B cell (primary cell): ENCODE data around the gene NEMP1. TPM values are rescaled to one million over a fixed set of nuclear protein-coding genes. Genes with fewer than 3 reads are reported as not detected.

ENCODE experiments used
- ATAC-seq: fragments of 200-7000 bp; cut with Tn5 transposase; one replicate; pipeline ENCODE4 v1.10.0; 2021; ENCODE audit warnings: low read depth, mild to moderate bottlenecking, moderate number of reproducible peaks, moderate library complexity
- CTCF ChIA-PET: fragments of 350-600 bp; sonication (Branson Sonifier 250); formaldehyde crosslinking; loops from one replicate; lab custom pipeline; 2021; ENCODE audit warnings: antibody characterized with exemption, inconsistent platforms; lab: Charles Lee
- POLR2A ChIA-PET: fragments of 350-600 bp; sonication (Branson Sonifier 250); formaldehyde crosslinking; loops from one replicate; lab custom pipeline; 2021; ENCODE audit warnings: antibody characterized with exemption; lab: Charles Lee
- DNase-seq: peaks from one replicate; pipeline ENCODE4 v3.0.0; 2013
- H2AFZ ChIP-seq: 2 replicates; pipeline ENCODE4 v1.6.1; 2012; ENCODE audit warnings: mild to moderate bottlenecking, low read depth, low read length; ENCODE audit not compliant: insufficient read depth, poor library complexity, severe bottlenecking
- H3K27ac ChIP-seq, 2 donors: 1 replicate in 1 of 2; 2 replicates in 1 of 2; pipeline ENCODE4 v1.5.1; 2012 to 2013; ENCODE audit warnings: low read length in 2 of 2, mild to moderate bottlenecking in 2 of 2, moderate library complexity in 1 of 2
- H3K27me3 ChIP-seq, 4 experiments: fragments of 200-600 bp in 1 of 4; sonication (generic) in 1 of 4; replicated peaks in 1 of 4; 1 replicate in 2 of 4; 2 replicates in 2 of 4; pipeline versions ENCODE4 v1.6.1 to v1.7.0; 2013 to 2016; ENCODE audit warnings: low read length in 3 of 4, mild to moderate bottlenecking in 2 of 4, mixed read lengths in 1 of 4, moderate library complexity in 1 of 4; ENCODE audit not compliant: insufficient read depth in 4 of 4, control insufficient read depth in 3 of 4; ENCODE audit errors: control extremely low read depth in 1 of 4
- H3K36me3 ChIP-seq, 2 experiments: replicated peaks in 1 of 2; 1 replicate in 1 of 2; 2 replicates in 1 of 2; pipeline versions ENCODE4 v1.6.1 to v1.7.1; 2013; ENCODE audit warnings: low read length in 1 of 2; ENCODE audit not compliant: insufficient read depth in 2 of 2, control insufficient read depth in 1 of 2; ENCODE audit errors: control extremely low read depth in 1 of 2, extremely low read depth in 1 of 2
- H3K4me1 ChIP-seq, 2 donors: fragments of 200-600 bp in 1 of 2; sonication (generic) in 1 of 2; 1 replicate in 1 of 2; 2 replicates in 1 of 2; pipeline versions ENCODE4 v1.5.1 to v1.6.1; 2013 to 2017; ENCODE audit warnings: low read length in 2 of 2; ENCODE audit not compliant: control insufficient read depth in 2 of 2, insufficient read depth in 2 of 2
- H3K4me2 ChIP-seq: replicated peaks from 2 replicates; pipeline ENCODE3; 2012; ENCODE audit warnings: mild to moderate bottlenecking, low read depth, low read length; ENCODE audit not compliant: poor library complexity, severe bottlenecking
- H3K4me3 ChIP-seq, 5 experiments: fragments of 200-600 bp in 1 of 5; sonication (generic) in 1 of 5; 1 replicate in 3 of 5; 2 replicates in 2 of 5; pipeline versions ENCODE4 v1.5.1 to v1.7.0; 2011 to 2016; ENCODE audit warnings: low read length in 4 of 5, mild to moderate bottlenecking in 4 of 5, low read depth in 2 of 5, control low read depth in 1 of 5, moderate library complexity in 1 of 5; ENCODE audit not compliant: insufficient read depth in 1 of 5; ENCODE audit errors: control extremely low read depth in 1 of 5, extremely low read depth in 1 of 5
- H3K79me2 ChIP-seq: fragments of 200-600 bp; sonication (generic); one replicate; pipeline ENCODE4 v1.6.0; 2016; ENCODE audit warnings: low read length; ENCODE audit not compliant: control insufficient read depth, insufficient read depth
- H3K9ac ChIP-seq: fragments of 200-600 bp; sonication (generic); 2 replicates; pipeline ENCODE4 v1.6.1; 2017; ENCODE audit warnings: mild to moderate bottlenecking, low read length, moderate library complexity
- H3K9me3 ChIP-seq, 3 donors: one replicate each; pipeline versions ENCODE4 v1.6.1 to v1.7.1; 2013; ENCODE audit warnings: low read length in 2 of 3; ENCODE audit not compliant: control insufficient read depth in 2 of 3, insufficient read depth in 1 of 3; ENCODE audit errors: control extremely low read depth in 1 of 3
- H4K20me1 ChIP-seq: 2 replicates; pipeline ENCODE4 v1.6.0; 2012; ENCODE audit warnings: mild to moderate bottlenecking, low read length; ENCODE audit not compliant: insufficient read depth, control insufficient read depth, poor library complexity, severe bottlenecking
- H3K27ac Mint-ChIP-seq: one replicate; pipeline ENCODE4 v1.8.0; 2021; ENCODE audit warnings: mixed read lengths
- H3K27me3 Mint-ChIP-seq: one replicate; pipeline ENCODE4 v1.8.0; 2021; ENCODE audit warnings: mixed read lengths
- H3K4me1 Mint-ChIP-seq: one replicate; pipeline ENCODE4 v1.8.0; 2021; ENCODE audit warnings: mixed read lengths
- H3K4me3 Mint-ChIP-seq: one replicate; pipeline ENCODE4 v1.8.0; 2021; ENCODE audit warnings: mixed read lengths
- H3K9me3 Mint-ChIP-seq: one replicate; pipeline ENCODE4 v1.8.0; 2022; ENCODE audit warnings: mixed read lengths; ENCODE audit not compliant: insufficient read depth
- EZH2 ChIP-seq: IDR thresholded peaks from 2 replicates; pipeline ENCODE4 v1.6.1; 2012; ENCODE audit warnings: borderline replicate concordance, low read depth, mild to moderate bottlenecking, moderate library complexity, low read length; ENCODE audit not compliant: insufficient read depth, poor library complexity, severe bottlenecking
- WGBS: methylation state at CpG from one replicate; pipeline ENCODE4 v1.1.5; 2013; ENCODE audit warnings: missing lambda C conversion rate; ENCODE audit not compliant: insufficient coverage; 5-methylcytosine and 5-hydroxymethylcytosine counted together
- intact Hi-C: fragments of 100-400 bp; cut with micrococcal nuclease; formaldehyde crosslinking; loops from one replicate; pipeline ENCODE4 v1.10.0; 2022
- polyA plus RNA-seq: library from polyadenylated mRNA; depleted of rRNA; stranded (reverse); fragments of >200 nt; gene quantifications from 2 replicates; pipeline ENCODE4 v1.2.3, GENCODE V29; 2012
- total RNA-seq, 2 donors: library from RNA; stranded (reverse); fragments of 120-200 nt in 1 of 2; gene quantifications; 1 replicate in 1 of 2; 2 replicates in 1 of 2; pipeline versions ENCODE4 v1.2.3 to v1.2.4, GENCODE V29; 2013 to 2022
- TF ChIP-seq, protein P1 (sequence below): fragments of 200-600 bp; IDR thresholded peaks from one replicate; pipeline ENCODE4 v1.8.0; 2022; ENCODE audit warnings: antibody characterized with exemption, mild to moderate bottlenecking

Gene NEMP1
- total and polyA plus RNA-seq, 2 donors (not counting 1 experiment from before 2014, with no cell fraction given) = 13.6 to 35.0 TPM

DNA sequence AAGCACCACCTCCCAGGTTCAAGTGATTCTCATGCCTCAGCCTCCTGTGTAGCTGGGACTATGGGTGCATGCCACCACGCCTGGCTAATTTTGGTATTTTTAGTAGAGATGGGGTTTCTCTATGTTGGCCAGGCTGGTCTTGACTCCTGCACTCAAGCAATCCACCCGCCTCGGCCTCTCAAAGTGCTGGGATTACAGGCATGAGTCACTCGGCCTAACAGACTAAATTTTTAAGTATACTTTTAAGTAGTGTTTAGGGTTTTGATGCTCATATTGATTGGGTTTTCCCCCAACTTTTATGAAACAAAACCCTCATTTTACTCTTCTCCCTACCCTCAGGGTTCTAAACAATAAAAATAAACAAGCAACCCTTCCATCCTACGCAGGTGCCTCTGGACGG, 34.1 kb downstream of the NEMP1 start:
- H3K27me3 ChIP-seq = no peaks in the 10 kb centered on the region
- H3K4me3 ChIP-seq = no peak overlapping the region
- ATAC-seq = no peak
- DNase-seq = no peak
- no peaks in the 10 kb centered on the region for H3K27me3 Mint-ChIP-seq
- no peak overlapping the region for H2AFZ ChIP-seq
- no peak for TF ChIP-seq EZH2
- TF ChIP-seq, protein P1, sequence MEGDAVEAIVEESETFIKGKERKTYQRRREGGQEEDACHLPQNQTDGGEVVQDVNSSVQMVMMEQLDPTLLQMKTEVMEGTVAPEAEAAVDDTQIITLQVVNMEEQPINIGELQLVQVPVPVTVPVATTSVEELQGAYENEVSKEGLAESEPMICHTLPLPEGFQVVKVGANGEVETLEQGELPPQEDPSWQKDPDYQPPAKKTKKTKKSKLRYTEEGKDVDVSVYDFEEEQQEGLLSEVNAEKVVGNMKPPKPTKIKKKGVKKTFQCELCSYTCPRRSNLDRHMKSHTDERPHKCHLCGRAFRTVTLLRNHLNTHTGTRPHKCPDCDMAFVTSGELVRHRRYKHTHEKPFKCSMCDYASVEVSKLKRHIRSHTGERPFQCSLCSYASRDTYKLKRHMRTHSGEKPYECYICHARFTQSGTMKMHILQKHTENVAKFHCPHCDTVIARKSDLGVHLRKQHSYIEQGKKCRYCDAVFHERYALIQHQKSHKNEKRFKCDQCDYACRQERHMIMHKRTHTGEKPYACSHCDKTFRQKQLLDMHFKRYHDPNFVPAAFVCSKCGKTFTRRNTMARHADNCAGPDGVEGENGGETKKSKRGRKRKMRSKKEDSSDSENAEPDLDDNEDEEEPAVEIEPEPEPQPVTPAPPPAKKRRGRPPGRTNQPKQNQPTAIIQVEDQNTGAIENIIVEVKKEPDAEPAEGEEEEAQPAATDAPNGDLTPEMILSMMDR = no peak
- H4K20me1 ChIP-seq = no peaks in the 10 kb centered on the region
- H3K9me3 ChIP-seq = no peaks in the 10 kb centered on the region
- no peak overlapping the region for H3K4me3 Mint-ChIP-seq
- no peak overlapping the region for H3K27ac ChIP-seq
- H3K4me1 ChIP-seq = peaks cover 18 to 28% of the 10 kb centered on the region in 2 donors
- H3K4me2 ChIP-seq = no peak overlapping the region
- H3K36me3 ChIP-seq = no peaks in the 10 kb centered on the region
- H3K4me1 Mint-ChIP-seq = peaks cover 26% of the 10 kb centered on the region
- intact Hi-C loops = no loop called here
- no peak overlapping the region for H3K27ac Mint-ChIP-seq
- ChIA-PET CTCF (interaction anchor here (1.3 to 1.4 kb wide), 2 partner anchors 15 to 26 kb away, joined by 3 read pairs; no protein-coding TSS in a partner anchor), POLR2A (no interaction called here)
- no peaks in the 10 kb centered on the region for H3K79me2 ChIP-seq
- H3K9me3 Mint-ChIP-seq = no peaks in the 10 kb centered on the region
- no peak overlapping the region for H3K9ac ChIP-seq
- 90% methylated on average over 3 of the region's 6 CpGs for WGBS

DNA sequence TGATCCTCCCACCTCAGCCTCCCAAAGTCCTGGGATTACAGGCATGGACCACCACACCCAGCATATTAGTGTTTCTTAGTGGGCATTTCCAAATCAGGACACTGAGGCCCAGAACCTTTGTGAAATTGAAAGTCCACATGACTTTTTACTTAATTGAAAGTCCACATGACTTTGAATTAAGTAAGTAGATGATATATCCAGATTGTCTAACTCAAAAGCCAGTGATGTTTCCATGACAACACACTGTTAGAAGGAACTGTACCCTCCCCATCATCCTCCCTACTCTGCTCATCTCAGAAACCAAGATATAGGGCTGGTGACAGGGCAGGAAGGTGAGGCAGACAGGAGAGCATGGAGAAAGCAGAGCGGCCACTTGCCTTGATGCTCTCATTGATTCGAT, 35.9 kb downstream of the NEMP1 start:
- CTCF ChIA-PET = interaction anchor here (1.0 to 1.2 kb wide), 2 partner anchors 11 to 27 kb away, joined by 3 to 4 read pairs; no protein-coding TSS in a partner anchor
- ATAC-seq = no peak
- H3K36me3 ChIP-seq = no peaks in the 10 kb centered on the region

More for the DNA sequence above, 35.9 kb downstream of the NEMP1 start:
- Histone ChIP-seq H2AFZ (no peak overlapping the region), H3K27ac (no peak overlapping the region), H3K4me1 (peaks cover 14 to 21% of the 10 kb centered on the region in 2 donors), H3K9ac (no peak overlapping the region), H3K79me2 (no peaks in the 10 kb centered on the region), H3K27me3 (no peaks in the 10 kb centered on the region), H3K9me3 (no peaks in the 10 kb centered on the region), H3K4me2 (no peak overlapping the region), H3K4me3 (no peak overlapping the region), H4K20me1 (no peaks in the 10 kb centered on the region)
- TF ChIP-seq, protein P1 = no peak
- no peak for TF ChIP-seq EZH2
- 87% methylated on average over 2 of the region's 2 CpGs for WGBS
- Mint-ChIP-seq H3K4me3 (no peak overlapping the region), H3K27me3 (no peaks in the 10 kb centered on the region), H3K9me3 (no peaks in the 10 kb centered on the region), H3K27ac (no peak overlapping the region), H3K4me1 (peaks cover 21% of the 10 kb centered on the region)
- DNase-seq = no peak
- POLR2A ChIA-PET = no interaction called here
- intact Hi-C loops = no loop called here
